GM18858 (cell line): Measurements from ENCODE around the gene CEBPG.

Source experiments
- ATAC-seq: cut with Tn5 transposase; IDR thresholded peaks from one replicate; pipeline ENCODE4 v1.9.1; 2021; ENCODE audit not compliant: unreplicated experiment

The CEBPG gene

DNA sequence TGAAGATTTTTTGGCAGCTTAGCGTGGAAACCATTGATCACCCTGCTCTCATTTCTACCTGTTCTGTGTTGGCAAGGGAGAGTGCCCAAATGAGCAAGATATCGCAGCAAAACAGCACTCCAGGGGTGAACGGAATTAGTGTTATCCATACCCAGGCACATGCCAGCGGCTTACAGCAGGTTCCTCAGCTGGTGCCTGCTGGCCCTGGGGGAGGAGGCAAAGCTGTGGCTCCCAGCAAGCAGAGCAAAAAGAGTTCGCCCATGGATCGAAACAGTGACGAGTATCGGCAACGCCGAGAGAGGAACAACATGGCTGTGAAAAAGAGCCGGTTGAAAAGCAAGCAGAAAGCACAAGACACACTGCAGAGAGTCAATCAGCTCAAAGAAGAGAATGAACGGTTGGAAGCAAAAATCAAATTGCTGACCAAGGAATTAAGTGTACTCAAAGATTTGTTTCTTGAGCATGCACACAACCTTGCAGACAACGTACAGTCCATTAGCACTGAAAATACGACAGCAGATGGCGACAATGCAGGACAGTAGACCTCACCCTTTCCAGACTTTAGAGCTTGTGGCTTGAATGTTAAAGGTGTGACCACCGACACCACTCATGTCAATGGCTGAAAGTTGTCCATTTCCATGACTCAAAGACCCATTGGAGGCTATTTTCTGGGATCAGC is 5.8 kb downstream of the CEBPG start:
- ATAC-seq: no peak

DNA sequence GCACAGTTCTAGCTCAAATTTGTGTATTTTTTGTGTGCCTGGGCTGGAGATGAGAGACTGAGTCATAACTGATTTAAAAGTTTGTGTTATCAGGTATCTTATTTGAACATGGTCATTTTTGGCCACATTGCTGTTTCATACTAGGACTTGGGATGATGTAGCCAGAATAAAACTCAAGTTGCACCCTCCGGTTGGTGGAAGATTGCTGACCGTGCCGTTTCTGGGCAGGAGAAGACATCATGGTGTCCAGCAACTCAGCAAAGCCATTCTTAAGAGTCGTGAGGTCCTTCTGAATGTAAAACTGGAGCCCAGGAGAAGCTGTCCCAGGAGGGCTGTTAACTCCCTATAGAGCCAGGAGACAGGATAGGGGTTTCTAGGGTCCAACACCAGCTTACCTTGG is 7.6 kb downstream of the CEBPG start:
- no peak for ATAC-seq

DNA sequence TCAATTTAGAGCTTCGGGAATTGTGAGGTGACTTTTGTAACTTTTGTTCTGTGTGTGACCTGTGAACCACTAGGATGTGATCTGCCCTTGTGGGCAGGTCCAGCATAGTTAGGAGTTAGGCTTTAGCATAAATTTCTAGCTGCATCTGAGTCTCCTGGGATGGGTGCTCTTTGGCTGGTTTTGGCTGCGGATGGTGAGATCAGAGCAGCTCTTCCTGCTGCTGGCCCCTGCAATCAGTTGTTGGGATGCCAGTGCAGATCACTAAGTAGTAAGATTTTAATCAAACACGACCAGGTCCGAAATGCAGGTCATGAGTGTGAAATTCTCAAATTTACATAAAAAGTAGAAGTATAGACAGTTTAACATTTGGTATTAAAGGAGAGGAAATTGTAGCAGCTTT is 8.5 kb downstream of the CEBPG start:
- ATAC-seq: no peak

DNA sequence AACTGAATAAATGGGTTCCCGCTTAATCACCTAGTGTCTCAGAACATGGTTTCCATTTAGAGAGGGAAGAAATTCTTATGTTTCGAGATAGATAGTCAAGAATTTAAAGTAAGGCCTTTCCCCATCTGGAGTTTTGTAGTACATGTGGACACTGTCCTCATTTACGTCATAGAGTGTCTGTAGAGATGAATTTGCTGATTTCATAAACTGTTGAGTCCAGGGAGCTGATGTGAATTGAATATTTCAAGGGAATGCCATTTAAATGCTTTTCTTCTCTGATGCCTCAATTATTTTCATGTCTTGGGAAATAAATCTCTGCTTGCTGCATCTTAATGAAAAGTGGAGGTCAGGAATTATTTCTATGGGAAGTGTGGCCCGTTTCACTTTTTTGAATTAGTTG is 9.5 kb downstream of the CEBPG start:
- ATAC-seq: no peak

DNA sequence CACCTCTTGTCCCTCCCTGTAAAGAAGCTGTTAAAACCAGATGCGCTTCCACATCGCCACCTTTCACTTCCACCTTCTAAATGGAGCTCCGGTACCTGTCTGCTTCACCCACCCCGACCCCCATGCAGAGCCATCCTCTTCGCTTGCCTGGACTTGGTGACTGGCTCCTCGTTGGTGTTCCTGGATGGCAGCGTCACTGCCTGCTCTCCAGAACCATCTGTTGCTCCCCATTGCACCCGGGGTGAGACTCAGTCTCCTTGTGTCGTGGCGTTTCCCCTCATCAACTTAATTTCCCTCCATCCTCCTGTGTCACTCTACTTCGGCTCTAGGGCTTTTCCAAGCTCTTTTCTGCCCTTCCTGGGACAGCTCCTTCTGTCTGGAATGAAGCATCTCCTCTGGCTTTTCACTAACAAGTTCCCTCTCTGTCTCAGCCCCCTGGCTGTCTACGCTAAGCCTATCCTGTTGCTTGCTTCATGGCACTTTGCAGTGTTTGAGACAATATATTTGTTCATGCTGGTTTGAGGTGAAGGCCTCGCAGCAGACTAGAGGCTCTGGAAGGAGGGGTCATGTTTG is 10.3 kb downstream of the CEBPG start:
- no peak for ATAC-seq

DNA sequence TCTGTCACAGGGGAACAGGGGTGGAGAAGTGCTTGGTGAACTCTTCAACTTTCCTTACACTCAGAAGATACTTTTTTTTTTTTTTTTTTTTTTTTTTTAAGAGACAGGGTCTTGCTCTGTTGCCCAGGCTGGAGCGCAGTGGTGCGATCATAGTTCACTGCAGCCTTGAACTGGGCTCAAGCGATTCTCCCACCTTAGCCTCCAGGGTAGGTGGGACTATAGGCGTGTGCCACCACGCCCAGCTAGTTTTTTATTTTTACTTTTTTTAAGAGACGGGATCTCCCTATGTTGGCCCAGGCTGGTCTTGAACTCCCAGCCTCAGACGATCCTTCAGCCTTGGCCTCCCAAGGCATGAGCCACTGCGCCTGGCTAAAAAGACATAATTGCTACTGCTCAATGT is 11.5 kb downstream of the CEBPG start:
- ATAC-seq: no peak

DNA sequence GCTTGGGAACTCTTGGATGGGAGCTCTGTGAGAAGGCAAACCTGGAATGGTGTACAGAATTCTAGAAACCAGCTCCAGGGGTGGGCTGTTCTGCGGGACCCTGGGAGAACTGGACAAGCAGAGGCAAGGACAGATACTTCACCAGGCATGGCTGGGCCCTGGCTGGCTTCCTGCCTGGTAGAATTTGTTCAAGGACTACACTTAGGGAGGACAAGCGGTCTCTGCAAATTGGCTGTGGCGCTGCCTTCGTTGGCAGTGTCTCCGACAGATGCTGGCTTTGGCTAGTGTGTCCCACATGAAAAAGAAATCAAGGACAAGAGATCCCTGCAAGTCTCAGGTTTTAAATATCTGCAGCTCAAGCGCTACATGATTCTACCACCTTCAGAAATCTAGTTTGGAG is 12.4 kb downstream of the CEBPG start:
- no peak for ATAC-seq

DNA sequence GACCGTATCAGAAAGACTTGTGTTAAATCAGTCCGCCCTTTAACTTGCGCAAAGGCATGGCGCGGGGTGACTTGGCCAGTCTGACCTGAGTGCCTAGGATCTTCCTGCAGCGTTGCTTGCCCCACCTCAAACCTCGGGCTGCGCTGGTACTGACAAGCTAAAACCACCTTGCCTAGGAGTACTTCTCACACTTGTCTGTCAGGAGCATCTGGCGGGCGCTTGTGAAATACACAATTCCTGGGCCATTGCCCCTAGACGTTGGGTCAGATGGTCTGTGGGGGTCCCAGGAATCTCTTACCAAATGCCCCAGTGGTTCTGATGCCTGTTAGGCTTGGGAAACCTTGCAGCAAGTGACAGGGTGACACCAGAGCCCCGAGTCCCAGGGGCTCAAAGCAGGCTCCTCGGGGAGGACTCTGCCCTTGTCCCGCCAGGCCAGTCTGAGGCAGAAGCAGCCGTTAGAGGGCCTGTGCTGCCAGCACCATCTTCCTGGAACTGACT is 12.9 kb downstream of the CEBPG start:
- no peak for ATAC-seq

DNA sequence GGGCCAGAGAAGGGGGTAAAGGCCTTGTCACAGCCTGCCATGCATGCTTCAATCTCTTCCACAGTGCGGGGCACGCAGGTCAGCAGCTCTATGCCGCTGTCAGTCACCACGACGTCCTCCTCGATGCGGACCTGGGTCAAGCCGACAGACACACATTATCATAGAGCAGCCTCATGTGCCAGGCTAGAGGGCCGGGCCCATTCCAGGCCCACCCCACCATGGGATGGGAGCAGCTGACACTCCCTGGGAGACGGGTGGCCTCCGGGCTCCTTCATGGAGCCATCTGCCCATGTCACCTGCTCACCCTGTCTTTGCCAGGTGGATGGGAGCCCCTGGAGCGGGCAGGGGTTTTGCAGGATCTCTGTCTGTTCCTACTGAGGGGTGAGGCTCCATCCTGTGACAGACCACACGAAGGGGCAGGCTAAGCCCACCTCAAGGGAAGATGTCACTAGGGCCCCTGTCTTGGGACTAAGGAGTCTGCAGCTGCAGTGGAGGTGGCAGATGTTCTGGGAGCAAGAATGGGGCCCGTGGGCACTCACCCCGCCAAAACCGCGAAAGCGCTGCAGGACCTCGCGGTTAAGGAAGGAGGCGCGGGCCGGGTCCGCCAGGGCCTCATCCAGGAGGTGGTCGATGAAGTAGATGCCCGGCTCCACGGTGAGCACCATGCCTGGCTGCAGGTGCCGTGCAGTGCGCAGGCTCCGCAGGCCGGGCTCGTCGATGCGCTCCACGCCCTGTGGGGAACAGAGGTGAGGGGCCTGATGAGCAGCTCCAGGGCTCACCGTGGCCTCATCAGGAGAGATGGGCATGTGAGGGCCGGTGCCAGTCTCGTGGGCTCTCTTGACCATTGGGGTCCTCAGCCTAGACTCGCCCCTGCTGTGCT is 14.1 kb downstream of the CEBPG start:
- no peak for ATAC-seq

DNA sequence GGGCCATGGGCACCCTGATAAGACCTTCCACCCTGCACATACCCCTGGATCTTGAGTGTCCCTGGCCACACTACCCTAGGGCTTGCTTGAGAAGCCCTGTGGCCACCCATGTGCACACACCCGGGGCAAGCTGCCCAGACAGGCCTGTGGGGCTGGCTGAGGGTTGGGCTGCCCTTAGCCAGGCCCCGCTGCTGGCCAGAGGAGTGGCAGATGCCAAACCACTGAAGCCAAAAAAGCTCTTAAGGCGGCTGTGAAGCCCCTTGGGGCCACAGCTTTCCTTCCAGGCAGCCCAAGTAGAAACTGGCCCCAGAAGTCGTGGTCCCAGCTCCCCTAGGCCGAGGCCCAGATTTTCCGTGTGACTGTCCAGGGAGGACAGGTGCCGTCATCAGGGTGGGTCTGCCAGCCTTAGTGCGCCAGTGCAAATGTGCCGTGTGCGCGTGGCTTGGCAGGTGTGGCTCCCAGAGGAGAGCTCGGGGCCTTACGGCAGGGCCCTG is 14.8 kb downstream of the CEBPG start:
- ATAC-seq: no peak

DNA sequence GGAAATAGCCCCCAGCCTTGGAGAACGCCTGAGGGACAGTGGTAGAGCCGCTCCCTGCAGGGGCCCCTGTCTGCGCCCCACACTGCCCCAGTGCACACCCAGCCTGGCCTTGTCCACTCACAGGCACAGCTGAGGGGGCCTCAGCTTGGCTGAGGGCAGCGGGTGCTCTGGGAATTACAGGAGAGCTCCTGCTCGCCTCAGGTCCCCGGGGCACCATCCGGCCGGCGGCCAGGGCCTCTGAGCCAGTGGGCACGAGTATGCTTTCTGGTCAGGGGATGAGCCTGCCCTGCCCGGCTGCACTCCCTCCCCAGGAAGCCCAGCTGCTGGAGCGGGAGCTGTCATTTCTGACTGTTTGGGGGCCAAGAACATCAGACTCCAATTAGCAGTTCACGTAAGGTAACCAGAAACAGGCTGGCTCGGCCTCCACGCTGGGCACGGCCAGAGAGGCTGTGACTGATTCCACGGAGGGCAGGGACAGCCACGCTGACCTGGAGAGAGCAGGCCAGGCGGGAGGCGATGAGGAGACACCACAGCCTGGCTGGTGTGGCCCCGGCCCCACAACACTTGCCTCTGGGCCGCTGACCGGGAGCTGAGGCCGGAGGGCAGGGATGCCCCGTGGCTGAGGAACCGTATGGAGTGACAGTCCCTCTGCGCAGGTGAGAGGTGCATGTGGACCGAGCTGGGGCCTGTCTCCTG is 15.4 kb downstream of the CEBPG start:
- ATAC-seq: no peak

DNA sequence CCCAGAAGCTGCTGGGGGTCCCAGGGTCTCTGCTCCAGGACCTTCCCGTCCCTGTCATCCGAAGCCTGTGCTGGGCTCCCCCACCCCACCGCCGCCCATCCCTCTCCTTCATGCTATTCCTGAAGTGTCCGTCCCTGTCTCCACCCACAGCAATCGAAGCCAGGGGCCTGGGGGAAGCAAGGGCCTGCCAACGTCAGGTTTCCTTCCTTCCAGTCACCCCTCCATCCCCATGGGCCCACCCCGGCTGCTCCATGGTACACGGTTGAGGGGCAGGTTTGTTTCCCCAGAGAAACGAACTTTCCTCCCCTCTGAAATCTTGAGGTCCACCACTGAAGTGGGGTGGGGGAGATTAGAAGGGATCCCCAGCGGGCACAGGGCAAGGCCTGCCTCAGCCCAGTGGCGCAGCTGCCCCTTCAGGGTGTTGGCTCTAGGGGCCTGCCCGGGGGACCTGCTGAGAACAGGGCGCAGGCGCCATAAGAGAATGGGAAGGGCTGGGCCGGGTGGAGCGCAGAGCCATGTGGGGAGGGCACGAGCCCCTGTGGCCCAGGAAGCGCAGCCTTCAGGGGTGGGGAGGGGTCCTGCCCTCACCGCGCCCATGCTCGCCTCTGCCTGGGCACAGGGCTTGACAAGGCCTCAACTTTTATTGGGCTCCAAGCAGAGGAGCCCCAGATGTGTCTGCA is 16.1 kb downstream of the CEBPG start:
- no peak for ATAC-seq

DNA sequence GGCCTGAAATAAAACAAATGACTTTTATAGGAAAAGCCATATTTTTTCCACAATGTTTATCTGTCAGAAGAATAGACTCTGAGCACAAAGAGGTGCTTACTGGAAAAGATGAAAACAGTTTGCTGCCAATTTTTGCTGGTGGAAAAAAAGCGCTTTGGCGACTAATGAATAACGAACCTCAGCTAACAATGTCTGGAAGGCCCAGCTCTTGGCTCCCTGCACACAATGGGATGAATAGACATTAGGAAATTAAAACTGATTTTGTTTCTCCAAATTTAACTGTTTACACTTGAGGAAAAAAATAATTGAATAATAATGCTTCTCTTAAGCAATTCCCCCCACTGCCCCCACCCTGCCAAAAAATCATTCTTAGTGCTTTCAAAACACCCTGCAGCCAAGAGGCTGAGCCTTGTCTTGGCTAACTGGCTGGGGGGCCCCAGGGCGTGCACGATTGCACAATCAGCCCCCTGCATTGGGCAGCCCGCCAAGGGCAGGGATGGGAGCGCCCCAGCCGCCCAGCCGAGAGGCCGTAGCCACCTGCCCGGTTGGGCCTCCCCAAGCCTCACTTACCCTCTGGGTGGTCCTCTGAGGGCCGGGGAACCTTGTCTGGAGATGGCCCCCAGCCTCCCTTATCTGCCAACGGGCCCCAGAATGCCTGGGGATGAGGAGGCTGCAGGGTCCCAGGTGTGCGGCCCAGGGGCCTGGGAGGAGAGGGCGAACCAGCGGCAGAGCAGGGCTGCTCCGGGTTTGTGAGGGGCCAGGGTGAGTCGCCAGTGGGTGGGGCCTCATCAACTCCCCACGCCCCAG is 16.8 kb downstream of the CEBPG start:
- no peak for ATAC-seq

DNA sequence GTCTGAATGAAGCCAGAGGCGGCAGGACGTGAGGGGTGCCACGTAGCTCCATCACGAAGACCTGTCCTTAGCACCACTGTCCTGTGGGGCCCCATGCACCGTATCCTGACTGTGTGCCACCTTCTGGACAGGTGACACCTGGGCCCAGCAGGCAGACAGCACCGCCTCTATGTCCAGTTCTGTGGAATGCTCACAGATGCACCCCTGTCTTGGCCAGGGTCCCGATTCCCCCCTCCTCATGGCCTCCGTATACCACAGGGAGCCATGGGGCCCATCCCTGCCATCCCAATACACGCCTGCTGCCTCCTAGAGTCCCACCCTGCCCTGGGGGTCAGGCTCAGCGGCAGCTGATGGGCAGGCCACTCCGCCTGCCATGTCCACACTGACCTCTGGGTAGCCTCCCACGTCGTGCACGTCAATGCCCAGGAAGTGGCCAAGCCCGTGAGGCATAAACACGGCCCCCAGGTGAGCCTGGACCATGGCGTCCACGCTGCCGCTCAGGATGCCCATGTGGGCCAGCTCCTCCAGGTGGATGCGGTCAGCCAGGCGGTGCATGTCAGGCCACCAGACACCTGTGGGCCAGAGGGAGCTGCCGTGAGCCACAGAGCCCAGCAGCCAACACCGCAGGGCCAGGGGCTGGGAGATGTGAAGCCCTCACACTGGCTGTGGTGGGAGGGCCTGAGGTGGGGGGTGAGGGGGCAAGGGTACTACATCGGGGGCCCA is 17.6 kb downstream of the CEBPG start:
- no peak for ATAC-seq

DNA sequence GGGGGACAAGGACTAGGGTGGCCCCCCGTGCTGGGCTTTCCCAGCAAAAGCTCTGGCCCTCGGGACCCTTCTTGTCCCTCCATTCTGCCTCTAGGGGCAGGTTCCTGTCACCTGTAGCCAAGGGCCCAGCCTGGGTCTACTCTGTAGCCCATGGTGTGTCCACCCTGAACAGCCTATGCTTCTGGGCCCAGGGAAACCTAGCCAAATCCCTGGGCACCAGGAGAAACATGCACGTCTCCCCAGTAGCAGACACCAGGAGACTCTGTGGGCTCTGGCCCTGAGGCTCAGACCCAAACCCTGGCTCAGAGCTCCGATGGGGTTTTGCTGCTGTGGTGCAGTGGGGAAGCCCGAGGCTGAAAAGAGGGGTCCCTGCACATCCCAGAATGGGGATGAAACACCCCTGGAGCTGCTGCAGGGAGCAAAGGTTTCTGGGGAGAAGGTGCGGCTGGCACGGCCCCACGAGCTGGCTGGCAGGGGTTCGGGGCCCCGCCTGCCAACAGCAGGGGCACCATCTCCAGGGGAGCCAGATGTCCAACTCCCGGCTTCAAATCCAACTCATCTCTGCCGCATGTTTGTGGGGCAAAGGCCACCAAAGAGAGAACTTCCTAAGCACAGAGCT is 18.2 kb downstream of the CEBPG start:
- ATAC-seq: no peak

DNA sequence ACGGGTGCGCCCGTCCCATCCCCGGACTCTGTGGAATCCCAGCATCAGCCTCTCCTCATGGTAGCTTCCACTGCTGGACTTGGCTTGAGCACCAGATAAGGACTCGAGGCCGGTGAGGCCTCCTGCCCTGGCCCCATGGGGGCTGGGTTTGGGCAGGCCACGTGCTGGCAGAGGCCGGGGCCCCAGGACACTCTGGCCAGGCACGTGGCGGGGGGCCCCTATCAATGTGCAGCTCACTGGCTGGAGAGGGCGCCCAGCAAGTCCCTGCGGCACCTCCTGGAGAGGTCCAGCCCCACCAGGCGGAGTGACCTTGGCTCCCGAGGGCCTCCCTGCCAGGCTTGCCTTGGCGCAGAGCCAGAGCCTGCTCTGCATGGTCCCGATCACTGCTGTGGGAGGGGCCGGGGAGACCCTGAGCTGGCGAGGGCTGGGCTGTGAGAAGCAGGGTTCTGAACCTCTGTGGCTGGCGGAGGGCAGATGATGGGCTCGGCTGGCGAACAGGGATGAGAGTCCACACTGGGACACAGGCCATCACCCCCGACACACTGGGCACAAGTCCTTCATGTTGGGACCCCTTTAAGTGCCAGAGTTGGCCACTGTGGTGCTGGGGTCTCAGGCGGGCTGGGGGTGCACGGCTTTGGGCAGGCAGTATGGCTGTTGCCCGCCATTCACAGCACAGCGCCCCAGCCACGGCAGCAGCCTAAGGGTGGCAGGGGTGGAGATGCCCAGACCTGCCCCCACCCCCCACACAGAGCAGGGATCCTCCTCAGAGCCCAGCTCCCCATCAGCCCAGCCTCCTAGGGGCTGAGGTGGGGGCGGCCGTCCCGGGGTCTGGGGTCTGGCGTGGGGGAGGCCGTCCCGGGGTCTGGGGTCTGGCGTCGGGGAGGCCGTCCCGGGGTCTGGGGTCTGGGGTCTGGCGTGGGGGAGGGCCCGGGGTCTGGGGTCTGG is 19.1 kb downstream of the CEBPG start:
- ATAC-seq: no peak

DNA sequence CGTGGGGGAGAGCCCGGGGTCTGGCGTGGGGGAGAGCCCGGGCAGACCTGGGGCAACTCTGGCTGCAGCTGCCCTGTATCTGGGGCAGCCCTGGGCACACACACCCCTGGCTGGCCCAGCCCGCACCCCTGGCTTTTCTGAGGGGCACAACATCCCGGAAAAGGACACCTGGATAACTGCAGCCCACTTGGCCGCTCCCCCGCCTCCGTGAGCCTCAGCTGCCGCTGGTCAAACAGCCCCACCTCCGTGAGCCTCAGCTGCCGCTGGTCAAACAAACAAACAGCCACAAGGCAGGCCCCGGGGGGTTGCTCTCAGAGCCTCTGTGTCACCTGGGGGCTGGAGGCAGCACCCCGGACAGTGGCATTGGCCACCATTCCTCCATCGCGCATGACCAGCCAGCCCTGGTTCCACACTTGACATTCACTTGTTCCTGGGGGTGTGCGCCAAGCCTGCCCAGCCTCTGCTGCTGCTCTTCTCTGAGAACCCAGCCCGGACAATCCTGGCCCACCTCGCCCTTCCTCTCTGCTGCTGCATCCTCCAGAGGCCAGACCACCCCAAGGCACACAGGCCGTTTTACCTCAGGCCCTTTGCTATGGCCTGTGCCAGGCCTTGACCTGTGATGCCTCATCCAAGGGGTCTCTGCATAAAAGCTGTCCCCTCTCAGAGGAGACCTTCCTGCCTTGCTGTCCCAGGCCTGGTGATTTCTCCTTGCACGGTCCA is 19.9 kb downstream of the CEBPG start:
- no peak for ATAC-seq
